ENCODE data around the gene ALAS1.

DNA sequence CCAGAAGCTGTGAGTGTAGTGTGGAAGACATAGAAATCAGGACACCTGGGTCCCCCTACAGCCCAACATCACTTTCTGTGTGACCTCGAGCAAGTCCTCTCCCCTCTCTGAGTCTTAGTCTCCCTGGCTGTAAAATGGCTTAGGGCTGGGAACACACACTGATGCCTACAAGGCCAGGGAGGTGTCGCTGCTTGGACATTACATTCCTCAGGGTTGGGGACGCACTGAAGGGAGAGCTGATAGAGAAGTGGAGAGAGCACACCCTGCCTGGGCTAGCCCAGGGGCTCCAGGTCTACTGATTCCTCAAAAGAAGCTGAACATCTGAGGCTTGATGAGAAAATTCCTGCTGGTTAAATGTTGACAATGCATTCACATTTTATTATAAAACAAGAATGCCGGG, 6.3 kb upstream of the ALAS1 start:
- TF ChIP-seq CTCF (IDR thresholded peaks at IDR 0.05; ENCODE audit: low read length): no peak
- TF ChIP-seq EZH2 (IDR thresholded peaks at IDR 0.05; ENCODE audit: borderline replicate concordance, low read length): no peak
